ENCODE results near the gene QSOX2.

Gene QSOX2

DNA sequence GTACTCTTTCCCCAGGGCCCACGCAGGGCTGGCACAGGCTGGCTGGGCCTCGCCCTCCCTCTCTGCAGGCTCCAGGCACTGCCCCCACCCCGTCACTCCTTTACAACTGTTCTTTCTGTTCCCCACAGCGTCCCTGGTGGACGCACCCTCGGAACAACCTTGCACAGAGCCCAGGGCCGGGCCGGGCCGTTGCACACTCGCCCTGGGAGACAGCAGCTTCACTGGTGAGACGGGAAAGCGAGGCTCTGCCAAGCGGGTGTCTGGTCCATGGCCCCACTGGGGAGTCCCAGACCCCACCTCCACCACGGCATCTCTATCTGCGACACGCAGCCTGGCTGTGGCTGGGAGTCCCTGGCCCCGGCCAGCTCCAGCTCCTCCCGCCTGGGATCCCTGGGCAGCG is 18.4 kb upstream of the QSOX2 start:
- no peak for FAIRE-seq

DNA sequence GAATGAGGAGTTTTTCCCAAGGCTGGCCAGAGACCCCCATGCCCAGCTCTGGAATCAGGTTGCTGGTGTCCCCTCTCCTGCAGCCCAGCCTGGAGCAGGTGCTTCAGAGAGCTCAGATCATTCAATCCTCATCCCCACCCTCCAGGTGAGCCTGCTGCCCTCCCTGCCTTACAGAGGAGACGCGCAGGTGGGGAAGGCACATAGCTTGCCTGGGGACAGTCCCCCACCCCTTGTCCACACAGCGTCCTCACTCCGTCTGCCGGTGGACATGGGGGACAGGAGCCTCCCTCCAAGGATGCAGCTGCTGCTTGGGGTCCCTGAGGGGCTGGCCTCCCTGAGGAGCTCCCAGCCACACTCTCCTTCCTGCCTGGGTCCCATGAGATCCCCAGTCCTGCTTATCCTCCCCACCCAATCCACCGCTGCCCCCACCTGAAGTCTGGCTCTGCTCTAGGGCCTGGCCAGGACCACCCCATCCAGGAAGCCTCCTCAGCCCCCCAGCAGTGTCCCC is 17.1 kb upstream of the QSOX2 start:
- no peak for FAIRE-seq

DNA sequence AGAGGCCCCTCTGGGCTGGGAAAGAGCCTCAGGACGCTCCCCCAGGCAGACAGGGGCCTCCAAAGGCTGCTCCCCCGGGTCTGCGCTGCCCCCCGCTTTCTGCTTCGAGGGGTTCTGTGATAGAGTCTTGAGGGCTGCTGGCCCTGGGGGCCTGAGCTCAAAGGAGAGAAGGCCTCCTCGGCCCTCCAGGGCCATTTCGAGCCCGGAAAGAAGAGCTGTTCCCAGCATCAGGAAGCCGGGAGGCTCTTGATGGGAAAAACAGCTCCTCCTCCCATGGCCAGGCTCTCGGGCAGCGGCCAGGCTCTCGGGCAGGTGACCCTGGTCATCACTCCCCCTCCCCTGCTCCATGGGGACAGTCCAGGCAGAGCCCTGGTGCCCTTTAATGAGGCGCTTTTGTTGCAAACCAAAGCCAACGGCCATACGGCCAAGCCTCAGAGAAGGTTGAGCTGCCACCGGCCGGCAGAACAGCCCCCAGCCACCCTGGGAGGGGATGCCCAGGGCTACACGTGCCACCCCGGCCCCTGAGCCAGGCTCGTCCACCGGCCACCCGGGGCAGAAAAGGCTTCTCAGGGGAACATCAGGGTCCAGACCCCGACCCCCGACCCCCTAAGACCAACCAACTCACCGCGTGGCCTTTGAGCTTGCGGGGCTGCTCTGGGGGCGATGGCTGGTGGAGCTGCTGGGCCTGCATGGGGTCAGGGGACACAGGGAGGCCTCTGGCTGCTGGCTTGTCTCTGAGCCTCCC is 16.2 kb upstream of the QSOX2 start:
- no peak for FAIRE-seq

DNA sequence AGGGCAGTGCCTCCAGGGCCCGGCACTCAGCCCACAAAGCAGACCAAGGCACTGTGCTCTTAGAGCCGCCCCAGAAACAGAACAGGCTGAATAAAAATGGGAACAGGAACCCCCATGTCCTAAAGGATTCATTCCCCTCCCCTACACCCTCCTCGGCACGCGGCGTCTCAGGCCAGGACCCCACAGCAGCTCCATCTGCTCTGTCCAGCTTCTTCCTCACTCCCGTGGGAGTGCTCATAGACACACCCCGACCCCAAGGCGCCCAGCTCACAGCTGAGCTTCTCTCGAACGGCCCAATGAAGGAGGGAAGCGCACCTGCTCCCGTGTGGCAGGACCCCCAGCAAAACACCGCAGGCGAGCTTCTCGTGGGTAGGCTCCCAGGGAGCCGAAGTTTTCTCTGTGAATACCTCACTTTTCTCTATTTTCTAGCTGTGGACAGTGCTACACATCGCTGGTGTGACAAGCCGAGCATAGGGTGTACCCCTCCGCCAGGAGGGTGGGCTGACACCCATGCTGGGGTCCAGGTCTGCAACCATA is 15.4 kb upstream of the QSOX2 start:
- FAIRE-seq = no peak

DNA sequence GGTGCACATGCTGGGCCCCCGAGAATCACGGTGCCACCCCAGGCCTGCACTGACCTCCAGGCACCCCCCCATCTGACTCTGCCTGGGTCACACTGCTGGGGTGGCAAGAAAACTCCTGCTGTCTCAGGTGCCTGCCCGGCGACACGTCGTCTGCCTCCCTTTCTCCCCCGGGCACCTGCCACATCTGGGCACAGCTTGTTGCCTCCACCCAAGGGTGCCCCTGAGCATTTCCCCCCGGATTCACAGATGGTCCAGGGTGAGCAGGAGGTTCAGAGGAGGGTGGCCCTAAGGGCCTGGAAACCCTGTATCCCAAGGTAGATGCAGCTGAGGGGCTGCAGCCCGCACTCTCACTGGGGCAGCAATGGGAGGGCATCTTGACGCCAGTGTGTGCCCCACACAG is 14.9 kb upstream of the QSOX2 start:
- no peak for FAIRE-seq

DNA sequence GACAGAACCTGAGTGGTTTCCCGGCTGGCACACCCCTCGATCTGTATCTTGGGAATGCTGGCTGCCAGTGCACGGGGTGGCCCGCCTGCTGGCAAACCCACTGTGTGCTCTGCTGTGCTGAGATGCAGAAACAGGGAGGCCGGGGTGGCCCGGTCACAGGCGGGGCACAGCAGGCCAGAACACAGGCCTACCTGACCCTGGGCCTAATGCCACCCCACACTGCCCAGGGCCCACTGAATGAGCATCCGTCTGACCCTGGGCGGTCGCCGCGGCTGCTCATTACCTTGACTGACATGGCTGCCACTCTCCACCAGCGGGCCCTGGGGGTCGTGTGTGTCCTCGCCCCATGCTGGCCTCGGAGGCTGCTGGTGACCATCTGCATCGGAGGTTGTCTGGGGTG is 14.2 kb upstream of the QSOX2 start:
- FAIRE-seq = no peak

DNA sequence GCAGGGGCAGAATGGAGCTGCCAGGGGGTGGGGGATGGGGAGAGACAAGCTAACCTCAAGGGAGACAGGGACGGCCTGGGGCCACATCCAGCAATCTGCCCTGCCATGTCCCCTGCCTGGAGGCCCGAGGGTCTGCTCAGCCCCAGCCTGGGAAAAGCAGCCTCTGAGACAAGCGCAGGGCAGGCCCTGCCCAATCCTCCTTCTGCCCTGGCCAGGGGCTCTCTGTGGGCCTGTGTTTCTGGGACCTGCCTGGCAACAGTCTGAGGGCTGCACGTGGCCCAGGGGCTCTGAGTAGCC is 13.9 kb upstream of the QSOX2 start:
- FAIRE-seq = no peak

DNA sequence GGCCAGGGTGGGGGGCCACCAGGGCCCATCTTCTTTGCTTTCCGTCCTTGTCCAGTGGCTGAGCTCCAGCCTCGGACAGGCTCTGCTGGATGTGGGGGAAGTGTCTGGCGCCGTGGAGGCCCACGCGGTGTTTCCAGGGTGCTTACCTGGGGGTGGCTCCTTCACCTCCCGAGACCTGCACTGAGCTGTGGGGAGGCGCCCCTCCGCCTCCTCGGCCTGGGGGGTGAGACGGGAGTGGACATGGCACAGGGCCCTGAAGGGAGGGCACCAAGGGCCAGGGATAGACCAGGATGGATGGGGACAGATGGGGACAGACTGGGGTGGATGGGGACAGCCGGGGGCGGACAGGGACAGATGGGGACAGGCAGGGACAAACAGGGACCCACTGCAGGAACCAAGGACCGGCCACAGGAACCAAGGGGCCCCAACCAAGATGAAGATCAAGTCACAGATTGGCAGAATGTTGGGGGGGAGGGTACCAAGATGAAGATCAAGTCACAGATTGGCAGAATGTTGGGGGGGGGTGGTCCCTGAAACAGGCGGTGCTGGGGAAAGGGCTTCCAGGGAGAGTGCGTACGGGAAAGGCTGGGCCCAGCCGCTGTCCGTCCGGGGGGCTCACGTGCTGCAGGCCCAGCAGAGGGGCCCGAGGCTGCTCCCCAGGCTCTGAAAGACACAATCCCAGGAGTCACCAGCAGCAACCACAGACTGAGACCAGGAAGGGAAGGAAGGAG is 13.3 kb upstream of the QSOX2 start:
- no peak for FAIRE-seq

DNA sequence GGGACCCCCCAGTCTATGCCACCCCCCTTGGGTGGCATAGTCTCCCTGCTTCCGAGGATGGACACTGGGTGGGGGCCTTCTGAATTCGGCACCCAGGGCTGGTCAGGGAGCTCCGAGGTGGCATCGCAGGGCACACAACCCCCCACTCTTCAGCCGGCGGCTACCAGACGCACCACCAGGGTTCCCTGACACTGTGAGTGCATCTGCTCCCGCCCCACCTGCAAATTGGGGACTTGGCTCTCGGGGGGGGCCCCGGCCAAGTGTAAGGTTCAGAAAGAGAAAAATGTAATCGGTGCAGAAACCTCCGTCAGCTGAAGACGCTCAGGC is 12.7 kb upstream of the QSOX2 start:
- FAIRE-seq = no peak

DNA sequence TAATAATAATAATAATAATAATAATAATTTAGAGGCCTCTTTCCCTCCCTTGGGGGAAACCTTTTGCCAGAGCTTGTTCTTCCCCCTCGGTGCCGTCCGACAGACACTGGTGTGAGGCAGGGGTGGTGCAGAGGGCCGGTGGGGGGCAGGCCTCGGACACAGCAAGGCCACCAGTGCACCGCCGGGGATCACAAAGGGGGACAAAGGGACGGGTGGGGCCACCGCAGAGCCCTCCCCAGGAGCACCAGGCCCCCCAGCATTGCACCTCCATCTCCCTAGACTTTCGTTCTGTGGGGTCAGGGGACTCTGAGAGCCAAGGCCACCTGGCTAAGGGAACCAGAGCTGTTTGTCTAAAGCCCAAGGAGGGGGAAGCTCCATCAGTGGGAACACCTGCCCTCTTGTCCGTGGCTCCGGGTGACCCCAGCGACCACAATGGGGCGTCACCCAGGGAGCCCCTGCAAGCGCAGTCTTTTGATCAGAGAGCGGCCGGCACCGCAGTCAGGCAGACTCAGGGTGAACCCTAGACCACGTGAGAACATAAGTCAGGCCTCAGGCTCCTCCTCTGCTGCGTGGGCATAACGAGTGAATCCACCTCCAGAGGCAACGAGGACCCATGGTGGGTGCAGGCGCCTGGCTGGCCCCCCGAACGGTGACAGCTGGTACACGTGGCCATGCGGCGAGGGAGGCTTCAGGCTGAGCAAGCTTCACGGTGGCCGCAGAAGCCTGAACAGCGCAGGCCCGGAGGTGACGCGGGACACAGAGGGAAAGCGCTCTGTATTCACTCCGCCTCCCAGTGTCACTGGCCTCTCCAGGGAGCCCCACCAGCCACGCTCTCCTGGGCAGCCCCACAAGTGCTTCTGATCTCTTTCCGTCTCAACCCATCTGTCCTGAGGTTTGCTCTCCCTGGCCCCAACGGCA is 12.0 kb upstream of the QSOX2 start:
- FAIRE-seq = no peak

DNA sequence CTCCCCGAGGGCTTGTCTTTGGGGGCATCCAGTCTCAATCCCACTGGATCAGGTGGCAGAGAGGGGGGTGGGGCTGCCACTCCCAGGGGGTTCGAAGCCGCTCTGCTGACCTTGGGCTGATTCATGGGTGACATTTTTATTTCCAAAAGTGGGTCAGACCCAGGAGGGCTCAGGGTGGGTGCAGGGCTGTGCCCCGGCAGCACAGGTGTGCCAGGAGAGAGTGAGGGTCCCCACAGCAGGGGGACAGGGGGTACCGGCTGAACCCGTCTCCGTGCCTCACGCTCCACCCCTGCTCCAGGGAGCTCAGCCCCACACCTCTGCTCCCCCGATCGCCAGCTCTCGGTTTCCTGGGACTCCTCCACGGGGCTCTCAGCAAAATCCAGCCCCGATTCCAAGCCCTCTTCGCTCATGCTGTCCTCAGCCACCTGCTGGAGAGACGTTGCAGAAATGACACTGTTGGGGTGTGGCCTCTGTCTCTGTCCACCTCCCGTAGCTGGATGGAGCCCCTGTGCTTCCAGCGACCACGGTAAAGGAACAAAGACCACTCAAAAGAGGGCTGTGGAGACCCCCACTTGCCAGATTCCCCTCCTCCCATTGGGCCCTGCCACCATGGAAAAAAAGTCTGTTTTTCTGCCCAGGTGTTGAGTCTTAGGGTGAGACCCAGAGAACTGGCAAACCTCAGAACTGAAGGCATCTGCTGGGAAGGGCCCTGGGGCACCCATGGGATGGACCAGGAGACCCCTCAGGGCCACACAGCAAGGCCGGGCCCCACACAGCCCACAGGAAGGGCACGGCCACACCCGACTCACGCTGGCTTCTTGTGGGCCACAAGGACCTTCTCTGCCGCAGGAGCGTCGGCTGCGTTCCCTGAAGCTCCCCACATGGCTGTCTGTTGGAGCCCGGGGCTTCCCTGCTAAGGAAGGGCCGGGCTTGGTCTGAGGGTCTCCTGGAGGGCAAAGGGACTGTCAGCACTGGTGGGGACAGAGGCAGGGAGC is 10.6 kb upstream of the QSOX2 start:
- FAIRE-seq = no peak

DNA sequence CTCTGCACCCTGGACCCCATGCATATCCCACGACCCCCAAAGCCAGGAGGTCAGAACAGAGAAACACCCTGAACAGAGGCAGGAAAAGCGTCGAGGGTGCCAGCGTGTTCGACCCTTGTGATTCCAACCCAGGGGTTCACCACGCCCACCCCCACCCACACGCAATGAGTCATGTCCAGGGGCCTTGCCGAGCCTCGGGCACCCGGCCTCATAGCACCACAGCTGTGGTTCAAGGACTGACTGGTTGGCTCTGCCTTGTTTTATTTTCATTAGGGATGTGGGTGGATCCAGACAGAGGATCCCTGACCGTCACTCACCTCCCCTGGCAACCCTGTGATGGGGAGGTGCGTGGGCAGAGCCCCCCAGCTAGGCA is 9.5 kb upstream of the QSOX2 start:
- FAIRE-seq = no peak

DNA sequence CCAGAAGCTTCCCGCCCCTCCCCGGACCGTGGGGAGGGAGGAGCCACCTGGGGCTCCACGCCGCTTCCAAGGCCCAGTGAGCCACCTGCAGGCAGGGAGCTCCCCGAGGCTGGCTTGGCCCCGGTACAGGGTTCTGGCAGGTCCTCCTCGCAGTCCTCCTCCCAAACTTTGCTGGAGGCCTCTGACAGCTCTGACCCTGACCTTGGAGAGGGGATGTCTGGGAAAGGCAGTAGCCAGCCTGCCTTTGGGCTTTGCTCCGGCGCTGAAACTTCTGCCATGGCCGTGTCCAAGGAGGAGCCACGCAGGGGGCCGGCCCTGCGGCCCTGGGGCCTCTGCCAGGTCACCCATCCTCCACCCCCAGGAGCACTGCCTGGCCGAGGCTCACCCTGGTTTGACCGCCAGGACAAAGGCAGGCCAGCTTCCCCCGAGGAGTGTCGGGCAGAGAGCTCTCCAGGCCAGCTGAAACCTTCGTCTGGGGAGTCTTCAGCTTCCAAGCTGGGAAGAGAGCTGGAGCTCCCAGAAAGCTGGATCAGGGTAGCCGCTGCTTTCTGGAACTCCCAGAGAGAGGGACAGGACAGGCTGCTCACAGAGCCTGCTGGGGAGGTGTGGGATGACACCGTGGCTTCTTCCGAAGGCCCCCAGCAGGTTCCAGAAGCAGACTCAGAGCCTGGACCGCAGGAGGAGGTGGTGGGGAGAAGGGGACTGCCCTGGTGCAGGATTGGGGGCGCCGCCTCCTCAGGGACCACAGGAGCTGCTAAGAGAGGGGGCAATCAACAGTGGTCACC is 9.0 kb upstream of the QSOX2 start:
- FAIRE-seq = no peak

DNA sequence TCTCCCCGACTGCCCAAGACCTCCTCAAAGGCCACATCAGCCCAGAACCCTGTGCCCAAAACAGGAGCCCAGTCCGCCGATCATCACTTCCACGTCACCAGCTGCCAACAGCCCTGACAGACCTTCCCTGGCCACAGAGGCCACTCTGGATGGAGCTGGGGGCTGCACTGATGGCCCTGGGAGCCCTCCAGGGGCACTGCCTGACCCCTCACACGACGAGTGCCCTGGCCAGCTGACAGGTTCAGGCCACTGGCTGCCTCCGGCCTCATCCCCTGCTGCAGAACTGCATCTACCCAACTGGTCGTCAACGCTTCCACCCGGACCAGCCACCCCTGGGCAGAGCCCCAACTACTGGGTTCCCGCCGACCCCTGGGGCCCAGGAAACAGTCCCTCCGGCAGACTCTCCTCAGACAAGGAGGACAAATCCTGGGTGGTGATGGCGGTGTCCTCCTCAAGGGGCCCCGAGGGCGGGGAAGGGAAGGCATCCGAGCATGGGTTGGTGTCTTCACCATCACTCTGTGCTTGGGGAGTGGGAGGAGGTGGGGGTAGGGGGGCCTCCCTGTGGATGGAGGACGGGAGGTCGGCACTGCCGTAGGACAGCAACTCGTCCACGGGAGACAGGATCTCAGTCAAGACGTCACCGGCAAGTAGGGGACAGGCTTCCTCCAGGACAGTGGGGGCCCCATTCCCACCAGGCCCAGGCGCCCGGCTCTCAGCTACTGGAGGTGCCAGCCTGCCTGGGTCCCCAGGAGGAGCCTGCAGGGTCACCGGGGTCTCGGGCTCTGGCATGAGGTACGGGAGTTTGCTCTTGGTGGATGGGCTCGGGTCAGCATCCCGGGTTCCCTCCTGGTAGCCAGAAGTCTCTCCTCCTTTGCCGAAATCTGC is 7.9 kb upstream of the QSOX2 start:
- no peak for FAIRE-seq

DNA sequence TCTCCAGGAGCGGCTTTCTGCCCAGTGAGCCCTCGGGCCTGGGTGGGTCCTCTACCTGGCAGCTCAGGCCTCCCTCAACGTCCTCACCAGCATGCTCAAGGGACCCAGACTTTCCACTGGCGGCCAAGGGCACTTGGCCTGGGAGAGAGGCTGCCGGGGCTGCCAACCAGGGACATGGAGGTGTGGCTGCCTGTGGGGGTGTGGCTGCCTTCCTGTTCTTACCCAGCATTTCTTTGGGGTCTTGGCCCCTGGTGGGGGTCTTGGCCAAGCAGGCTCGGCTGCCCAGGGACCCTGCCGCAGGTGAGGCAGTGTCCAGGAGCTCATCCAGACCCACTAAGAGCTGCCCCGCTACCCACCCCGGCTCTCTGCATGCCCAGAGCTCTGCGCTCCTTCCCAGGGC is 7.2 kb upstream of the QSOX2 start:
- FAIRE-seq = no peak

DNA sequence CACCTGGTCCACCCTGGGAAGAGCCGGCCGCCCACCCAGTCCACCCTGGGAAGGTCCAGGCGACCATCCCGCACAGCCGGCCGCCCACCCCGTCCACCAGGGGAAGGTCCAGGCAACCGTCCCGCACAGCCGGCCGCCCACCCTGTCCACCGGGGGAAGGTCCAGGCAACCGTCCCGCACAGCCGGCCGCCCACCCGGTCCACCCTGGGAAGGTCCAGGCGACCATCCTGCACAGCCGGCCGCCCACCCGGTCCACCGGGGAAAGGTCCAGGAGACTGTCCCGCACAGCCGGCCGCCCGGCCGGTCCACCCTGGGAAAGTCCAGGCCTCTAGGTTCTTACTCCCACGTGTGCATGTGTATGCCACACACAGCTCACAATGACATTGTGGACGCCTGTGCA is 6.7 kb upstream of the QSOX2 start:
- FAIRE-seq = no peak

DNA sequence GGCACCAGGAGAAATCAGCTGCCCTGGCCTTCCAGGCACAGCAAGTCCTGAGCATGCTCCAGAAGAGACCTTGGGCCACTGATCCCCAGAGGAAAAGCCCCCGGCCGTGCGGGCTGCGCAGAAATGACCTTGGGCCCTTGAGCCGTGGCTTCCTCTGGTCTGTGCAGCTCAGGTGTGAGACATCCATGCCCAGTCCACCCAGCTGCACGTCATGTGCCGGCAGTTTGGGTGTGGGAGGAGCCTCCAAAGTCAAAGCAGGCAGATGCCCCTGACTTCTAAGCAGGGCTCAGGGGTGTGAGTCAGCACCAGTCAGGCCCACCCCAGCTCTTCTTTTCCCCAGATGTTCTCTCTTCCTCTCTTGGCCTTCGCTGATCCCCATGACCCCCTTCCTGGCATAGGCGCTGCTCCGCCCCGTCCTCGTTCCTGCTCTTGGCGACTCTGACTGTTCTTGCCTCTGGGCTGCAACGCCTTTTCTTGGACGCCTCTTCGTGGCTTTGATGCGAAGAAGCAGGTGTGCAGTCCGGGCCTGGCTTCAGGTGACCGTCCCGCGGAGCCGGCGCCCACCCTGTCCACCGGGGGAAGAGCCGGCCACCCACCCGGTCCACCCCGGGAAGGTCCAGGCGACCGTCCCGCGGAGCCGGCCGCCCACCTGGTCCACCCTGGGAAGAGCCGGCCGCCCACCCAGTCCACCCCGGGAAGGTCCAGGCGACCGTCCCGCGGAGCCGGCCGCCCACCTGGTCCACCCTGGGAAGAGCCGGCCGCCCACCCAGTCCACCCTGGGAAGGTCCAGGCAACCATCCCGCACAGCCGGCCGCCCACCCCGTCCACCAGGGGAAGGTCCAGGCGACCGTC is 5.9 kb upstream of the QSOX2 start:
- FAIRE-seq = no peak

DNA sequence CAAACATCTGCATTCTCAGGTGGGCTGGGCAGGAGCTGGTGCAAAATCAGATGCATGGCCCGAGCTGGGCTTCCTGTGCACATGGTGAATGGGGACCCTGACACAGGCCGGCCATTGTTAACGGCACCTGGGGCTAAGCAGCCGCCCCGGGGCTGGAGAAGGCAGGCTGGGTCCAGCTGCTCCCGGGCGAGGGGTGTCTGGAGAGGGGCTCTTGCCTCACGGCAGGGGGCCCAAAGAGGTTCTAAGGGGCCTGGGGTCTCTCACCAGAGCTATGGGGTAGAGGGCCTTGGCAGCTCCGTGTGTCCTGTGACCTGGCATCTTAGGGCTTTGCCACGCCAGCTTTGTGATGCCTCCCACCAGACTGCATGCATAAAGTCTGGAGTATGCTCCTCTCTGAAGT is 5.1 kb upstream of the QSOX2 start:
- FAIRE-seq = no peak

DNA sequence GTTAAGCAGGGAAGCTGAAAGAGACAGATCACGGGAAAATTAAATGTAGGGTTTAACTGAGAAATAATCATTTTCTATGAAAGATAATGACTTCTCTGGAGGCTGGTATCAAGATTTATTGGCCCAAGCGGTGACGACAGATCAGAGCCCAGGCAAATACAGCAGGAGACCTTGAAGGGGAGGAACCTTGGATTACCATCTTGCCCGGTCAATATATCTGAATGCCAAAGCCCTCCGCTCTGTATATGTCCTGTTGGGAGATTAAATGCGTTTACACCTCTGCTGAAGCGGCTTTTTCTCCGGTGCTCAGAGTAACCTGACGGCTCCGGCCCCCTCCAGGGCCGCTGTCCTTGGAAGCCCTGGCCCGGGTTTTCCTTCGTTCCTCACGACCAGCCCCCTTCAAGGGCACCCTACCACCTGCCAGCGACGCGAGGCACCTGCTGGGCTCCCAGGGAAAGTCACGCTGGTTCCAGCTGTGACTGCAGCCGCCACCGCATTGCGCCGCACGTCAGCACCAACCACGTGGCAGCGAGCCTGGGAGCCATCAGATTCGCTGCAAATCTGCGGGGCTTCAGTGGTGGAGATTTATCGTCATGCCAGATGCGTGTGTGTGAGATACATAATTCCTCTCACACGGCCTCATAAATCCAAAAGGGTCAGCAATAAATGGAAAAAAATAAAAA is 4.4 kb upstream of the QSOX2 start:
- no peak for FAIRE-seq
